Trophoblast cell (in vitro differentiated cells and primary cell): ENCODE measurements around the gene SPATC1L.

Experiments
- DNase-seq, 2 donors: peaks; one replicate each; pipeline ENCODE4 v3.0.0-alpha.2; 2016
- H2AFZ ChIP-seq: 2 replicates; pipeline ENCODE4 v1.6.1; 2013; ENCODE audit warnings: low read length, moderate library complexity, mild to moderate bottlenecking; ENCODE audit not compliant: insufficient read depth, poor library complexity
- H2AK5ac ChIP-seq: 2 replicates; pipeline ENCODE4 v1.6.1; 2013; ENCODE audit warnings: mild to moderate bottlenecking, low read length
- H2BK120ac ChIP-seq: 2 replicates; pipeline ENCODE4 v1.6.1; 2013; ENCODE audit warnings: low read length, mild to moderate bottlenecking, moderate library complexity; ENCODE audit not compliant: insufficient read depth, poor library complexity
- H2BK12ac ChIP-seq: 2 replicates; pipeline ENCODE4 v1.6.1; 2013; ENCODE audit warnings: mild to moderate bottlenecking, low read length, moderate library complexity
- H2BK5ac ChIP-seq: 2 replicates; pipeline ENCODE4 v1.6.1; 2013; ENCODE audit warnings: low read length, low read depth, moderate library complexity, mild to moderate bottlenecking; ENCODE audit not compliant: poor library complexity
- H3K14ac ChIP-seq: 2 replicates; pipeline ENCODE4 v1.6.1; 2013; ENCODE audit warnings: mild to moderate bottlenecking, low read length
- H3K18ac ChIP-seq: 2 replicates; pipeline ENCODE4 v1.6.1; 2013; ENCODE audit warnings: mild to moderate bottlenecking, low read length
- H3K23ac ChIP-seq: 2 replicates; pipeline ENCODE4 v1.6.1; 2013; ENCODE audit warnings: low read length
- H3K27ac ChIP-seq: 2 replicates; pipeline ENCODE4 v1.5.1; 2013; ENCODE audit warnings: low read depth, mild to moderate bottlenecking, inconsistent platforms, low read length, moderate library complexity
- H3K27me3 ChIP-seq: 2 replicates; pipeline ENCODE4 v1.6.1; 2013; ENCODE audit warnings: inconsistent platforms, mild to moderate bottlenecking, low read length, moderate library complexity; ENCODE audit not compliant: insufficient read depth
- H3K36me3 ChIP-seq, 2 experiments: 1 replicate in 1 of 2; 2 replicates in 1 of 2; pipeline ENCODE4 v1.6.1; 2013; ENCODE audit warnings: low read length in 2 of 2, mild to moderate bottlenecking in 2 of 2, moderate library complexity in 1 of 2; ENCODE audit not compliant: insufficient read depth in 2 of 2, control insufficient read depth in 1 of 2
- H3K4ac ChIP-seq: 2 replicates; pipeline ENCODE4 v1.6.1; 2013; ENCODE audit warnings: low read depth, mild to moderate bottlenecking, low read length, moderate library complexity
- H3K4me1 ChIP-seq, 2 experiments: 1 replicate in 1 of 2; 2 replicates in 1 of 2; pipeline ENCODE4 v1.6.1; 2013; ENCODE audit warnings: low read length in 2 of 2, mild to moderate bottlenecking in 2 of 2, moderate library complexity in 1 of 2; ENCODE audit not compliant: insufficient read depth in 2 of 2, control insufficient read depth in 1 of 2
- H3K4me2 ChIP-seq: 2 replicates; pipeline ENCODE4 v1.6.1; 2013; ENCODE audit warnings: inconsistent platforms, mild to moderate bottlenecking, low read length, moderate library complexity
- H3K4me3 ChIP-seq: 2 replicates; pipeline ENCODE4 v1.5.1; 2013; ENCODE audit warnings: mild to moderate bottlenecking, low read depth, low read length, inconsistent platforms
- H3K79me1 ChIP-seq: one replicate; pipeline ENCODE4 v1.6.1; 2013; ENCODE audit warnings: low read length
- H3K79me2 ChIP-seq: 2 replicates; pipeline ENCODE4 v1.6.1; 2013; ENCODE audit warnings: low read length, mild to moderate bottlenecking; ENCODE audit not compliant: control insufficient read depth, insufficient read depth, poor library complexity
- H3K9ac ChIP-seq: 2 replicates; pipeline ENCODE4 v1.6.1; 2013; ENCODE audit warnings: mild to moderate bottlenecking, low read length
- H3K9me3 ChIP-seq: 2 replicates; pipeline ENCODE4 v1.6.1; 2013; ENCODE audit warnings: low read depth, mild to moderate bottlenecking, control low read depth, inconsistent platforms, low read length; ENCODE audit not compliant: insufficient read depth
- H4K12ac ChIP-seq: 2 replicates; pipeline ENCODE4 v1.6.1; 2013; ENCODE audit warnings: low read depth, mild to moderate bottlenecking, low read length, moderate library complexity
- H4K8ac ChIP-seq: 2 replicates; pipeline ENCODE4 v1.6.1; 2013; ENCODE audit warnings: low read depth, mild to moderate bottlenecking, low read length, moderate library complexity
- H4K91ac ChIP-seq: one replicate; pipeline ENCODE4 v1.6.1; 2013; ENCODE audit warnings: low read depth, mild to moderate bottlenecking, low read length, moderate library complexity
- WGBS: extraction: QIAGEN DNeasy Blood & Tissue Kit; methylation state at CpG from one replicate; pipeline ENCODE4 v1.1.7; 2013; ENCODE audit warnings: missing lambda C conversion rate; ENCODE audit not compliant: insufficient read length, insufficient coverage; ENCODE audit errors: extremely low coverage; 5-methylcytosine and 5-hydroxymethylcytosine counted together

SPATC1L gene

GRCh38 chr21:46195595-46196195 is 11.4 kb upstream of the SPATC1L start:
- Histone ChIP-seq H3K79me2 (no peaks in the 10 kb centered on the region), H4K8ac (no peak overlapping the region), H3K36me3 (peaks cover 64 to 68% of the 10 kb centered on the region in 2 experiments), H3K18ac (no peak overlapping the region), H2BK5ac (no peak overlapping the region), H3K79me1 (peaks cover 2% of the 10 kb centered on the region), H4K91ac (no peak overlapping the region), H3K14ac (no peak overlapping the region), H3K27ac (no peak overlapping the region), H3K4me3 (no peak overlapping the region), H2BK12ac (no peak overlapping the region), H2AFZ (no peak overlapping the region), H2BK120ac (no peak overlapping the region), H3K4me1 (peaks cover 8 to 11% of the 10 kb centered on the region in 2 experiments), H3K27me3 (no peaks in the 10 kb centered on the region), H3K9ac (no peak overlapping the region), H2AK5ac (no peak overlapping the region), H4K12ac (no peak overlapping the region), H3K4me2 (no peak overlapping the region), H3K23ac (no peak overlapping the region), H3K9me3 (peaks cover 11% of the 10 kb centered on the region), H3K4ac (no peak overlapping the region)
- DNase-seq = no peak
- no CpG with 5 or more reads among the region's 20 CpGs for WGBS

GRCh38 chr21:46194374-46195334 is 10.4 kb upstream of the SPATC1L start:
- no peak overlapping the region for H3K4ac ChIP-seq
- peaks cover 3% of the 10 kb centered on the region for H3K79me1 ChIP-seq
- peaks cover 11% of the 10 kb centered on the region for H3K9me3 ChIP-seq
- no peak overlapping the region for H3K4me3 ChIP-seq
- no peak overlapping the region for H2AK5ac ChIP-seq
- H3K4me2 ChIP-seq = no peak overlapping the region
- peaks cover 18 to 21% of the 10 kb centered on the region in 2 experiments for H3K4me1 ChIP-seq
- WGBS = no CpG with 5 or more reads among the region's 34 CpGs
- H4K12ac ChIP-seq = no peak overlapping the region
- H2AFZ ChIP-seq = no peak overlapping the region
- H3K36me3 ChIP-seq = peaks cover 71 to 74% of the 10 kb centered on the region in 2 experiments
- no peak overlapping the region for H2BK120ac ChIP-seq
- no peak overlapping the region for H3K23ac ChIP-seq
- H4K8ac ChIP-seq = no peak overlapping the region
- no peak overlapping the region for H3K9ac ChIP-seq
- H3K27ac ChIP-seq = peak overlapping the region; percentile 13
- no peak overlapping the region for H3K14ac ChIP-seq
- no peak overlapping the region for H2BK12ac ChIP-seq
- no peaks in the 10 kb centered on the region for H3K79me2 ChIP-seq
- H2BK5ac ChIP-seq = no peak overlapping the region
- H3K27me3 ChIP-seq = no peaks in the 10 kb centered on the region
- no peak overlapping the region for H3K18ac ChIP-seq
- DNase-seq = no peak
- H4K91ac ChIP-seq = no peak overlapping the region

GRCh38 chr21:46193829-46194373 is 9.6 kb upstream of the SPATC1L start:
- peak overlapping the region; percentile 34 for H3K4me3 ChIP-seq
- no peak overlapping the region for H3K4ac ChIP-seq
- WGBS = no CpG with 5 or more reads among the region's 10 CpGs
- peaks cover 25 to 28% of the 10 kb centered on the region in 2 experiments for H3K4me1 ChIP-seq
- peaks cover 69 to 70% of the 10 kb centered on the region in 2 experiments for H3K36me3 ChIP-seq
- H2AK5ac ChIP-seq = no peak overlapping the region
- no peak overlapping the region for H3K27ac ChIP-seq
- H3K9ac ChIP-seq = no peak overlapping the region
- H3K14ac ChIP-seq = no peak overlapping the region
- H4K12ac ChIP-seq = no peak overlapping the region
- H2BK5ac ChIP-seq = no peak overlapping the region
- H3K27me3 ChIP-seq = no peaks in the 10 kb centered on the region
- DNase-seq = no peak
- no peak overlapping the region for H2BK12ac ChIP-seq
- H4K8ac ChIP-seq = no peak overlapping the region
- peaks cover 3% of the 10 kb centered on the region for H3K79me1 ChIP-seq
- H2AFZ ChIP-seq = no peak overlapping the region
- no peak overlapping the region for H3K18ac ChIP-seq
- H3K23ac ChIP-seq = no peak overlapping the region
- H3K9me3 ChIP-seq = peaks cover 11% of the 10 kb centered on the region
- H4K91ac ChIP-seq = no peak overlapping the region
- no peak overlapping the region for H3K4me2 ChIP-seq
- H3K79me2 ChIP-seq = no peaks in the 10 kb centered on the region
- no peak overlapping the region for H2BK120ac ChIP-seq

DNA sequence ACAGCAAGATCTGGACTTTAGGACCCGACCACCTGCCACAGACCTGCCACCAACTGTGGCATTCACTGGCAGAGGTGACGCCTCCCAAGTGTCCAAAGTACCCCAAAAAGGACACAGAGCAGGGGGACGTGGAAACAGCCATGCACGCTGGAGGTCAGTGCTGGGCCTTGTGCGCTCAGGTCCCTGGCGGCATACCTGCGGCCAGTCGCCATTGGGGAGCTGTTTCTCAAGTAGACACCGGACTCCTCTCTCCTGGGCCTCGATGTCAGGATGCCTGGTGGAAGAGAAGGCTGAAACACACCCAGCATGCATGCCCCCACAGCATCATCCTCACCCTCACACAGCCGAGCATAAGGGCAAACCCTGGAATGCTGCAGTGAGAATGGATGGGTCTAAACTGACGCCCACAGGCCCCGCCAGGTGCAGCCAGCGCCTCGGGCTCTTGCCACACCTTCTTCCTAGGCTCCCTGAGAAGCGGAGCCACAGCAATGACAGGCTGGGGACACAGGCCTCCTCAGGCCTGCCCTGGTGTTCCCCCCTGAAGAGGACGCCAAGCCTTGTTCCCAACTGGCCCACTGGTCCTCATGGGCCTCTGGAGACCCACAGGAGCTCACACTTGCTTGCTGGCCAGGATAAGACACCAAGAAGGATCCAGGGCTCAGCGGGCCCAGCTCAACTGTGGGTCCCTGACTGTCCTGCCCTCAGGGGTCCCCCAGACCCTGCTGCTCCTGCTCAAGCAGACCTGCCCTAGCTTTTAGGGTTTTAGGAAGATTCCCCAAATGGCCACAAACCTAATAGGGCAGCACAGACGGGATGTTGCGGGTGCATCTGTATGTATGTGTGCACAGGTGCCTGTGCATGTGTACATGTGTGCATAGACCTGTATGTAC is 7.7 kb upstream of the SPATC1L start:
- Histone ChIP-seq H2AFZ (no peak overlapping the region), H3K14ac (no peak overlapping the region), H3K79me2 (no peaks in the 10 kb centered on the region), H2BK120ac (no peak overlapping the region), H3K4me2 (no peak overlapping the region), H4K91ac (no peak overlapping the region), H3K79me1 (peaks cover 4% of the 10 kb centered on the region), H3K27ac (no peak overlapping the region), H2BK5ac (no peak overlapping the region), H3K4me3 (no peak overlapping the region), H2AK5ac (no peak overlapping the region), H3K18ac (no peak overlapping the region), H3K4me1 (peaks cover 29 to 30% of the 10 kb centered on the region in 2 experiments), H3K36me3 (peaks cover 67 to 68% of the 10 kb centered on the region in 2 experiments), H3K23ac (no peak overlapping the region), H3K27me3 (no peaks in the 10 kb centered on the region), H3K9ac (no peak overlapping the region), H3K9me3 (peaks cover 11% of the 10 kb centered on the region), H2BK12ac (no peak overlapping the region), H3K4ac (no peak overlapping the region), H4K12ac (no peak overlapping the region), H4K8ac (no peak overlapping the region)
- DNase-seq = no peak
- no CpG with 5 or more reads among the region's 20 CpGs for WGBS
